ENCODE data around the gene ARID1B. TPM values are rescaled to one million over a fixed set of nuclear protein-coding genes. Genes with fewer than 3 reads are reported as not detected.

ARID1B gene
- total RNA-seq, 1 experiment from 2014 or later: 24.2 TPM

GRCh38 chr6:157087974-157088373 lies 310.8 kb downstream of the ARID1B start:
- ATAC-seq (no peak), DNase-seq (no peak)
- H3K27ac ChIP-seq (ENCODE audit: low read length): no peak overlapping the region
- H3K36me3 ChIP-seq (ENCODE audit: low read depth, low read length): no peaks in the 10 kb centered on the region; the same call in 1 of the 2 replicates
- H2AFZ ChIP-seq (ENCODE audit: low read length): no peak overlapping the region
- H3K9me2 ChIP-seq (replicated peaks; ENCODE audit: low read length): no peaks in the 10 kb centered on the region
- ChIA-PET POLR2A (ENCODE audit: unreplicated experiment) (no interaction called here), CTCF (no interaction called here)
- no peak overlapping the region for H3K9ac ChIP-seq (ENCODE audit: low read length)
- H3K27me3 ChIP-seq (ENCODE audit: low read length): no peaks in the 10 kb centered on the region
- H4K20me1 ChIP-seq (ENCODE audit: low read length): no peaks in the 10 kb centered on the region
- TF ChIP-seq EZH2phosphoT487 (IDR thresholded peaks at IDR 0.05; ENCODE audit: borderline replicate concordance, low read length) (no peak), CTCF (conservative IDR thresholded peaks at IDR 0.05; ENCODE audit: low read depth, low read length) (no peak), EZH2 (IDR thresholded peaks at IDR 0.05; ENCODE audit: low read length, unreplicated experiment) (no peak)
- no TSS peak for BruUV-seq (replicated peaks)
- no peaks in the 10 kb centered on the region for H3K79me2 ChIP-seq (ENCODE audit: low read length)
- H3K4me2 ChIP-seq (ENCODE audit: low read length): no peak overlapping the region
- H3F3A ChIP-seq (ENCODE audit: low read length, unreplicated experiment): no peaks in the 10 kb centered on the region
- intact Hi-C loops (cut with micrococcal nuclease): no loop called here
- H3K4me3 ChIP-seq (ENCODE audit: low read length): no peak overlapping the region
- H3K4me1 ChIP-seq (ENCODE audit: insufficient read depth, low read length): no peaks in the 10 kb centered on the region
- H3K9me3 ChIP-seq (ENCODE audit: low read length): no peaks in the 10 kb centered on the region

GRCh38 chr6:157088841-157089240 lies 311.7 kb downstream of the ARID1B start:
- intact Hi-C loops (cut with micrococcal nuclease): no loop called here
- Histone ChIP-seq H3K4me3 (ENCODE audit: low read length) (no peak overlapping the region), H3K9ac (ENCODE audit: low read length) (no peak overlapping the region), H3K36me3 (ENCODE audit: low read depth, low read length) (no peaks in the 10 kb centered on the region; the same call in 1 of the 2 replicates), H3K4me1 (ENCODE audit: insufficient read depth, low read length) (no peaks in the 10 kb centered on the region), H3K9me2 (replicated peaks; ENCODE audit: low read length) (no peaks in the 10 kb centered on the region), H3K4me2 (ENCODE audit: low read length) (no peak overlapping the region), H3K27me3 (ENCODE audit: low read length) (no peaks in the 10 kb centered on the region), H2AFZ (ENCODE audit: low read length) (no peak overlapping the region), H4K20me1 (ENCODE audit: low read length) (no peaks in the 10 kb centered on the region), H3K27ac (ENCODE audit: low read length) (no peak overlapping the region), H3F3A (ENCODE audit: low read length, unreplicated experiment) (no peaks in the 10 kb centered on the region), H3K79me2 (ENCODE audit: low read length) (no peaks in the 10 kb centered on the region), H3K9me3 (ENCODE audit: low read length) (no peaks in the 10 kb centered on the region)
- TF ChIP-seq EZH2phosphoT487 (IDR thresholded peaks at IDR 0.05; ENCODE audit: borderline replicate concordance, low read length) (no peak), CTCF (conservative IDR thresholded peaks at IDR 0.05; ENCODE audit: low read depth, low read length) (no peak), EZH2 (IDR thresholded peaks at IDR 0.05; ENCODE audit: low read length, unreplicated experiment) (no peak)
- ChIA-PET CTCF (no interaction called here), POLR2A (ENCODE audit: unreplicated experiment) (no interaction called here)
- no peak for ATAC-seq
- DNase-seq: no peak
- BruUV-seq (replicated peaks): no TSS peak

- ATAC-seq (no peak), DNase-seq (no peak)
- no peaks in the 10 kb centered on the region for H4K20me1 ChIP-seq (ENCODE audit: low read length)
- H3K4me2 ChIP-seq (ENCODE audit: low read length): no peak overlapping the region
- H3K9me3 ChIP-seq (ENCODE audit: low read length): no peaks in the 10 kb centered on the region
- H3K4me3 ChIP-seq (ENCODE audit: low read length): no peak overlapping the region
- BruUV-seq (replicated peaks): no TSS peak
- no peaks in the 10 kb centered on the region for H3F3A ChIP-seq (ENCODE audit: low read length, unreplicated experiment)
- H3K9ac ChIP-seq (ENCODE audit: low read length): no peak overlapping the region
- TF ChIP-seq EZH2 (IDR thresholded peaks at IDR 0.05; ENCODE audit: low read length, unreplicated experiment) (no peak), EZH2phosphoT487 (IDR thresholded peaks at IDR 0.05; ENCODE audit: borderline replicate concordance, low read length) (no peak), CTCF (conservative IDR thresholded peaks at IDR 0.05; ENCODE audit: low read depth, low read length) (no peak)
- H2AFZ ChIP-seq (ENCODE audit: low read length): no peak overlapping the region
- H3K36me3 ChIP-seq (ENCODE audit: low read depth, low read length): no peaks in the 10 kb centered on the region; the same call in 1 of the 2 replicates
- intact Hi-C loops (cut with micrococcal nuclease): no loop called here
- H3K4me1 ChIP-seq (ENCODE audit: insufficient read depth, low read length): no peaks in the 10 kb centered on the region
- no peak overlapping the region for H3K27ac ChIP-seq (ENCODE audit: low read length)
- ChIA-PET POLR2A (ENCODE audit: unreplicated experiment) (no interaction called here), CTCF (no interaction called here)
- H3K27me3 ChIP-seq (ENCODE audit: low read length): no peaks in the 10 kb centered on the region
- H3K9me2 ChIP-seq (replicated peaks; ENCODE audit: low read length): no peaks in the 10 kb centered on the region
- no peaks in the 10 kb centered on the region for H3K79me2 ChIP-seq (ENCODE audit: low read length)
Measured at GRCh38 chr6:157089258-157089657, 312.1 kb downstream of the ARID1B start.
